HG02610 (cell line): ENCODE data around the gene NDUFB2.
A peak's percentile ranks its signal among the peaks of the same experiment; 100 is the strongest.
"Not testable (repeated sequence)": the region's sequence is repeated elsewhere in the genome, so short reads cannot be mapped to it uniquely, and the experiment has no call there.

Source experiments
- ATAC-seq: cut with Tn5 transposase; IDR thresholded peaks from one replicate; pipeline ENCODE4 v1.9.1; 2021; ENCODE audit warnings: mild to moderate bottlenecking, moderate library complexity; ENCODE audit not compliant: unreplicated experiment

Gene NDUFB2

GRCh38 chr7:140672382-140673062, 24.0 kb upstream of the NDUFB2 start, which contains the start of gene ADCK2:
ADCK2 (plus strand) TSS chr7:140672945; CDS start chr7:140673331, 386 bp downstream.
- ATAC-seq: peak; percentile 55

- peak; percentile 45 for ATAC-seq
Measured at GRCh38 chr7:140673063-140673773, 23.3 kb upstream of the NDUFB2 start.

GRCh38 chr7:140673774-140674155, 22.7 kb upstream of the NDUFB2 start:
- no peak for ATAC-seq

GRCh38 chr7:140674356-140674800, 22.1 kb upstream of the NDUFB2 start:
- ATAC-seq: no peak

- ATAC-seq: no peak
Measured at GRCh38 chr7:140674899-140675701, 21.4 kb upstream of the NDUFB2 start.

GRCh38 chr7:140675726-140676125, 20.8 kb upstream of the NDUFB2 start:
- no peak for ATAC-seq

GRCh38 chr7:140676306-140676705, 20.2 kb upstream of the NDUFB2 start:
- ATAC-seq: peak; percentile 60

GRCh38 chr7:140676956-140677355, 19.6 kb upstream of the NDUFB2 start:
- ATAC-seq: not testable (repeated sequence)

GRCh38 chr7:140677496-140677895, 19.0 kb upstream of the NDUFB2 start:
- no peak for ATAC-seq

GRCh38 chr7:140678081-140678815, 18.3 kb upstream of the NDUFB2 start:
- no peak for ATAC-seq

- ATAC-seq: no peak
Measured at GRCh38 chr7:140678816-140679130, 17.7 kb upstream of the NDUFB2 start.

- no peak for ATAC-seq
Measured at GRCh38 chr7:140679186-140679585, 17.3 kb upstream of the NDUFB2 start.

GRCh38 chr7:140680886-140681285, 15.6 kb upstream of the NDUFB2 start:
- no peak for ATAC-seq

- ATAC-seq: no peak
Measured at GRCh38 chr7:140681766-140682165, 14.7 kb upstream of the NDUFB2 start.

GRCh38 chr7:140683657-140684056, 12.9 kb upstream of the NDUFB2 start:
- no peak for ATAC-seq

- no peak for ATAC-seq
Measured at GRCh38 chr7:140684066-140684950, 12.2 kb upstream of the NDUFB2 start.

- no peak for ATAC-seq
Measured at GRCh38 chr7:140685407-140686087, 11.0 kb upstream of the NDUFB2 start.

GRCh38 chr7:140686921-140687320, 9.6 kb upstream of the NDUFB2 start:
- ATAC-seq: no peak

GRCh38 chr7:140688341-140688740, 8.2 kb upstream of the NDUFB2 start:
- no peak for ATAC-seq
